Measurements from ENCODE around the gene CDC40. TPM values are rescaled to one million over a fixed set of nuclear protein-coding genes. Genes with fewer than 3 reads are reported as not detected.

Gene CDC40
- total and polyA plus RNA-seq, 12 donors = 5.7 to 20.5 (median 15.3) TPM

DNA sequence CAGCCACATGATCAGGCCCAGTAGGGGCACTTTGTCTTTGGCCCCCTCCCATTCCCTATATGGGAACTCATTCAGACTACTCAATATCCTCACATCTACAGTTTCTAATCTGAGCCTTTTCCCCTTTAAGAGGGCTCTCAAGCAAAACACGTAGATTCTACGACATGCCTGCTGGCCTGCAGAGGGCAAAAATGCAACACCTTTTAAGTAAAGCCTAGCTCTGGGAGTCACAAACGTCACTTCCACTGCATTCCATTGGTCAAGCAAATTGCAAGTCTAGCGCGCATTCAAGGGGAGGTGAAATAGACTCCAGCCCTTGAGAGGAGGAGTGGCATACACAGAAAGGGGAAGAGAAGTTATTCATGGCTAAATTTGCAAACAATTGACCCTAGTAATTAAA, 70.6 kb downstream of the CDC40 start:
- Histone ChIP-seq H3K27me3 (no peaks in the 10 kb centered on the region), H3K4me1 (no peaks in the 10 kb centered on the region), H3K4me3 (no peak overlapping the region), H3K36me3 (no peaks in the 10 kb centered on the region), H3K27ac (no peak overlapping the region), H3K9me3 (peaks cover 0 to 10% (median 0%) of the 10 kb centered on the region in 11 donors)
- 56 to 67% methylated on average over 5 of the region's 5 CpGs for WGBS, 2 donors
- TF ChIP-seq, protein P1, sequence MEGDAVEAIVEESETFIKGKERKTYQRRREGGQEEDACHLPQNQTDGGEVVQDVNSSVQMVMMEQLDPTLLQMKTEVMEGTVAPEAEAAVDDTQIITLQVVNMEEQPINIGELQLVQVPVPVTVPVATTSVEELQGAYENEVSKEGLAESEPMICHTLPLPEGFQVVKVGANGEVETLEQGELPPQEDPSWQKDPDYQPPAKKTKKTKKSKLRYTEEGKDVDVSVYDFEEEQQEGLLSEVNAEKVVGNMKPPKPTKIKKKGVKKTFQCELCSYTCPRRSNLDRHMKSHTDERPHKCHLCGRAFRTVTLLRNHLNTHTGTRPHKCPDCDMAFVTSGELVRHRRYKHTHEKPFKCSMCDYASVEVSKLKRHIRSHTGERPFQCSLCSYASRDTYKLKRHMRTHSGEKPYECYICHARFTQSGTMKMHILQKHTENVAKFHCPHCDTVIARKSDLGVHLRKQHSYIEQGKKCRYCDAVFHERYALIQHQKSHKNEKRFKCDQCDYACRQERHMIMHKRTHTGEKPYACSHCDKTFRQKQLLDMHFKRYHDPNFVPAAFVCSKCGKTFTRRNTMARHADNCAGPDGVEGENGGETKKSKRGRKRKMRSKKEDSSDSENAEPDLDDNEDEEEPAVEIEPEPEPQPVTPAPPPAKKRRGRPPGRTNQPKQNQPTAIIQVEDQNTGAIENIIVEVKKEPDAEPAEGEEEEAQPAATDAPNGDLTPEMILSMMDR (IDR thresholded peaks at IDR 0.05) = no peak
- intact Hi-C loops (cut with DNase I) = no loop called here
- DNase-seq (no peak), ATAC-seq (no peak)

GRCh38 chr6:110255211-110255750, 75.1 kb downstream of the CDC40 start:
- 4 to 12% methylated on average over 5 of the region's 5 CpGs for WGBS, 2 donors
- no peak overlapping the region for H3K27ac ChIP-seq
- TF ChIP-seq, protein P1 (IDR thresholded peaks at IDR 0.05) = no peak
- intact Hi-C loops (cut with DNase I) = no loop called here
- no peak for ATAC-seq
- H3K36me3 ChIP-seq = no peaks in the 10 kb centered on the region
- DNase-seq = peak in 1 of 2 donors; percentile 4
- no peaks in the 10 kb centered on the region for H3K27me3 ChIP-seq
- H3K4me1 ChIP-seq = no peaks in the 10 kb centered on the region
- H3K4me3 ChIP-seq = no peak overlapping the region
- peaks cover 0 to 18% (median 0%) of the 10 kb centered on the region in 11 donors for H3K9me3 ChIP-seq

GRCh38 chr6:110256366-110256765, 76.1 kb downstream of the CDC40 start:
- WGBS, 2 donors = 75 to 78% methylated on average over 2 of the region's 2 CpGs
- no peak overlapping the region for H3K4me3 ChIP-seq
- TF ChIP-seq, protein P1 (IDR thresholded peaks at IDR 0.05) = no peak
- no peaks in the 10 kb centered on the region for H3K4me1 ChIP-seq
- H3K27me3 ChIP-seq = no peaks in the 10 kb centered on the region
- H3K9me3 ChIP-seq = peaks cover 0 to 23% (median 0%) of the 10 kb centered on the region in 11 donors
- intact Hi-C loops (cut with DNase I) = no loop called here
- DNase-seq (no peak), ATAC-seq (no peak)
- no peaks in the 10 kb centered on the region for H3K36me3 ChIP-seq
- H3K27ac ChIP-seq = no peak overlapping the region

DNA sequence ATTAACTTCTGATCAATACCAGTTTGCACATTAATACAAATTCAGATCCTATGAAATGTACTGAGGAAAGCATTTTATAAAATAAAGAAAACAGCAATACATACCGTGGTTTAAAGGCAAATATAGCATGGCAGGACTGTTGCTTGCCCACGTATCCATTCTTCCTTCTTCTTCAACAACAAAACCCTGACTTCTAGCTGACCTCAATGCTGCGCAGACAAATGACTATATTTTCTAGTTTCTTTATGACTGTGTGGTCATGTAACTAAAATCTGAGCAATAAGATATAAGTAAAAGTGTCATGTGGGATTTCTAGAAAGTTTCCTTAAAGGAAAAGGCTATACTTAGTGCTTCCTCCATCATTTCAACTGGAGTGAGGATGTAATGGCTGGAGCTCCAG, 85.0 kb downstream of the CDC40 start:
- intact Hi-C loops (cut with DNase I) = no loop called here
- WGBS, 2 donors = 84 to 88% methylated on average over 3 of the region's 3 CpGs
- Histone ChIP-seq H3K9me3 (peaks cover 0 to 6% (median 0%) of the 10 kb centered on the region in 11 donors), H3K4me1 (no peaks in the 10 kb centered on the region), H3K4me3 (no peak overlapping the region), H3K27me3 (no peaks in the 10 kb centered on the region), H3K27ac (no peak overlapping the region), H3K36me3 (no peaks in the 10 kb centered on the region)
- ATAC-seq = no peak
- no peak for DNase-seq
- TF ChIP-seq, protein P1 (IDR thresholded peaks at IDR 0.05) = no peak
